Muscle layer of duodenum (tissue), 2 donors: ENCODE data around the gene DDX24.

Experiments used
- H3K27ac ChIP-seq: one replicate; pipeline ENCODE4 v1.7.0; 2013; ENCODE audit warnings: mild to moderate bottlenecking, low read length
- H3K27me3 ChIP-seq: one replicate; pipeline ENCODE4 v1.7.0; 2013; ENCODE audit warnings: low read depth, mild to moderate bottlenecking, control low read depth, low read length
- H3K36me3 ChIP-seq, 2 donors: one replicate each; pipeline ENCODE4 v1.7.0; 2013; ENCODE audit warnings: low read length in 2 of 2, control low read depth in 1 of 2, mild to moderate bottlenecking in 1 of 2; ENCODE audit not compliant: insufficient read depth in 2 of 2, control insufficient read depth in 1 of 2
- H3K4me1 ChIP-seq, 2 donors: one replicate each; pipeline ENCODE4 v1.7.0; 2013; ENCODE audit warnings: low read length in 2 of 2, mild to moderate bottlenecking in 2 of 2, control low read depth in 1 of 2, moderate library complexity in 1 of 2; ENCODE audit not compliant: insufficient read depth in 2 of 2, control insufficient read depth in 1 of 2
- H3K4me3 ChIP-seq, 2 donors: one replicate each; pipeline ENCODE4 v1.7.0; 2013; ENCODE audit warnings: low read length in 2 of 2, low read depth in 1 of 2, mild to moderate bottlenecking in 1 of 2
- H3K9me3 ChIP-seq, 2 donors: one replicate each; pipeline ENCODE4 v1.7.0; 2013; ENCODE audit warnings: low read length in 2 of 2, control low read depth in 1 of 2, mild to moderate bottlenecking in 1 of 2; ENCODE audit not compliant: control insufficient read depth in 1 of 2
- donor health status: healthy.

The DDX24 gene

GRCh38 chr14:94123868-94124267, 42.9 kb upstream of the DDX24 start:
- Histone ChIP-seq H3K4me1 (peaks cover 0 to 4% of the 10 kb centered on the region in 2 donors), H3K36me3 (peaks cover 0 to 4% of the 10 kb centered on the region in 2 donors), H3K27me3 (no peaks in the 10 kb centered on the region), H3K9me3 (peaks cover 7 to 17% of the 10 kb centered on the region in 2 donors), H3K4me3 (no peak overlapping the region), H3K27ac (no peak overlapping the region)

- no peak overlapping the region for H3K27ac ChIP-seq
- H3K4me1 ChIP-seq = no peaks in the 10 kb centered on the region
- H3K4me3 ChIP-seq = no peak overlapping the region
- peaks cover 7 to 17% of the 10 kb centered on the region in 2 donors for H3K9me3 ChIP-seq
- peaks cover 0 to 4% of the 10 kb centered on the region in 2 donors for H3K36me3 ChIP-seq
- H3K27me3 ChIP-seq = no peaks in the 10 kb centered on the region
Measured at GRCh38 chr14:94123296-94123695, 42.3 kb upstream of the DDX24 start.

- H3K36me3 ChIP-seq = peaks cover 0 to 4% of the 10 kb centered on the region in 2 donors
- H3K9me3 ChIP-seq = peaks cover 7 to 17% of the 10 kb centered on the region in 2 donors
- no peaks in the 10 kb centered on the region for H3K4me1 ChIP-seq
- H3K27ac ChIP-seq = no peak overlapping the region
- H3K27me3 ChIP-seq = no peaks in the 10 kb centered on the region
- no peak overlapping the region for H3K4me3 ChIP-seq
Measured at GRCh38 chr14:94122438-94122837, 41.4 kb upstream of the DDX24 start.

GRCh38 chr14:94121485-94121884, 40.5 kb upstream of the DDX24 start:
- Histone ChIP-seq H3K27ac (no peak overlapping the region), H3K4me1 (no peaks in the 10 kb centered on the region), H3K9me3 (peaks cover 7 to 17% of the 10 kb centered on the region in 2 donors)

GRCh38 chr14:94120667-94121340, 39.8 kb upstream of the DDX24 start:
- Histone ChIP-seq H3K36me3 (peaks cover 0 to under 1% of the 10 kb centered on the region in 2 donors), H3K27ac (no peak overlapping the region), H3K9me3 (peaks cover 7 to 17% of the 10 kb centered on the region in 2 donors), H3K4me1 (no peaks in the 10 kb centered on the region), H3K27me3 (no peaks in the 10 kb centered on the region), H3K4me3 (no peak overlapping the region)

More at GRCh38 chr14:94121485-94121884, 40.5 kb upstream of the DDX24 start:
- H3K27me3 ChIP-seq = no peaks in the 10 kb centered on the region
- peaks cover 0 to 4% of the 10 kb centered on the region in 2 donors for H3K36me3 ChIP-seq
- H3K4me3 ChIP-seq = no peak overlapping the region

GRCh38 chr14:94119071-94119470, 38.1 kb upstream of the DDX24 start:
- H3K9me3 ChIP-seq = peaks cover 7 to 17% of the 10 kb centered on the region in 2 donors
- H3K27ac ChIP-seq = no peak overlapping the region
- no peaks in the 10 kb centered on the region for H3K27me3 ChIP-seq
- no peaks in the 10 kb centered on the region for H3K36me3 ChIP-seq
- H3K4me1 ChIP-seq = peaks cover 0 to 3% of the 10 kb centered on the region in 2 donors
- peak overlapping the region in 1 of 2 donors; percentile 6 for H3K4me3 ChIP-seq

- Histone ChIP-seq H3K27ac (no peak overlapping the region), H3K4me1 (peaks cover 0 to 3% of the 10 kb centered on the region in 2 donors), H3K4me3 (no peak overlapping the region), H3K9me3 (peaks cover 7 to 17% of the 10 kb centered on the region in 2 donors), H3K36me3 (no peaks in the 10 kb centered on the region), H3K27me3 (no peaks in the 10 kb centered on the region)
Measured at GRCh38 chr14:94117856-94118255, 36.9 kb upstream of the DDX24 start.

GRCh38 chr14:94116701-94117100, 35.7 kb upstream of the DDX24 start:
- Histone ChIP-seq H3K4me1 (peaks cover 0 to 3% of the 10 kb centered on the region in 2 donors), H3K36me3 (no peaks in the 10 kb centered on the region), H3K4me3 (no peak overlapping the region), H3K9me3 (peaks cover 7 to 17% of the 10 kb centered on the region in 2 donors), H3K27ac (no peak overlapping the region), H3K27me3 (no peaks in the 10 kb centered on the region)

- Histone ChIP-seq H3K4me1 (peaks cover 0 to 3% of the 10 kb centered on the region in 2 donors), H3K27ac (no peak overlapping the region), H3K9me3 (peaks cover 7 to 14% of the 10 kb centered on the region in 2 donors), H3K4me3 (no peak overlapping the region), H3K36me3 (no peaks in the 10 kb centered on the region), H3K27me3 (no peaks in the 10 kb centered on the region)
Measured at GRCh38 chr14:94115631-94116030, 34.6 kb upstream of the DDX24 start.

- no peaks in the 10 kb centered on the region for H3K36me3 ChIP-seq
- H3K4me1 ChIP-seq = peaks cover 0 to 3% of the 10 kb centered on the region in 2 donors
- H3K27me3 ChIP-seq = no peaks in the 10 kb centered on the region
- no peak overlapping the region for H3K4me3 ChIP-seq
- peaks cover 7 to 9% of the 10 kb centered on the region in 2 donors for H3K9me3 ChIP-seq
- no peak overlapping the region for H3K27ac ChIP-seq
Measured at GRCh38 chr14:94115058-94115591, 34.1 kb upstream of the DDX24 start.

- no peak overlapping the region for H3K4me3 ChIP-seq
- H3K27ac ChIP-seq = peak overlapping the region; percentile 34
- H3K27me3 ChIP-seq = no peaks in the 10 kb centered on the region
- H3K4me1 ChIP-seq = peaks cover 1 to 3% of the 10 kb centered on the region in 2 donors
- H3K9me3 ChIP-seq = peaks cover 5 to 6% of the 10 kb centered on the region in 2 donors
- no peaks in the 10 kb centered on the region for H3K36me3 ChIP-seq
Measured at GRCh38 chr14:94114589-94115057, 33.6 kb upstream of the DDX24 start.
